Ectodermal cell (in vitro differentiated cells): ENCODE data around the gene KCNIP4.

Experiments
- H3K27ac ChIP-seq: 2 replicates; pipeline ENCODE4 v1.7.0; 2013; ENCODE audit warnings: mild to moderate bottlenecking, low read depth, low read length; ENCODE audit not compliant: insufficient read depth, poor library complexity, severe bottlenecking
- H3K27me3 ChIP-seq: 2 replicates; pipeline ENCODE4 v1.7.0; 2013; ENCODE audit warnings: mild to moderate bottlenecking, low read length; ENCODE audit not compliant: insufficient read depth, control insufficient read depth, poor library complexity, severe bottlenecking
- H3K36me3 ChIP-seq: one replicate; pipeline ENCODE4 v1.7.0; 2013; ENCODE audit warnings: low read length; ENCODE audit not compliant: control insufficient read depth, insufficient read depth
- H3K4me1 ChIP-seq: one replicate; pipeline ENCODE4 v1.7.0; 2013; ENCODE audit warnings: low read length; ENCODE audit not compliant: control insufficient read depth, insufficient read depth
- H3K4me3 ChIP-seq: 2 replicates; pipeline ENCODE4 v1.7.0; 2013; ENCODE audit warnings: low read depth, low read length, control low read depth; ENCODE audit not compliant: insufficient read depth
- H3K9me3 ChIP-seq: 2 replicates; pipeline ENCODE4 v1.7.0; 2013; ENCODE audit warnings: mild to moderate bottlenecking, low read length, moderate library complexity; ENCODE audit not compliant: control insufficient read depth
- WGBS, 2 experiments: methylation state at CpG; one replicate each; pipeline ENCODE4 v1.1.7; 2013; ENCODE audit warnings: missing lambda C conversion rate in 2 of 2; 5-methylcytosine and 5-hydroxymethylcytosine counted together

KCNIP4 gene

GRCh38 chr4:21638171-21638725, 310.3 kb downstream of the KCNIP4 start:
- H3K27ac ChIP-seq, result no peak overlapping the region
- H3K27me3 ChIP-seq, result no peaks in the 10 kb centered on the region
- no peak overlapping the region for H3K4me3 ChIP-seq
- H3K4me1 ChIP-seq, result no peaks in the 10 kb centered on the region
- WGBS, 2 experiments, result 75 to 93% methylated on average over 1 of the region's 1 CpG
- H3K9me3 ChIP-seq, result no peaks in the 10 kb centered on the region
- H3K36me3 ChIP-seq, result no peaks in the 10 kb centered on the region

- no peak overlapping the region for H3K4me3 ChIP-seq
- H3K36me3 ChIP-seq, result no peaks in the 10 kb centered on the region
- H3K27ac ChIP-seq, result no peak overlapping the region
- no peaks in the 10 kb centered on the region for H3K4me1 ChIP-seq
- no peaks in the 10 kb centered on the region for H3K27me3 ChIP-seq
- no peaks in the 10 kb centered on the region for H3K9me3 ChIP-seq
- 46 to 48% methylated on average over 2 of the region's 2 CpGs for WGBS, 2 experiments
Measured at GRCh38 chr4:21628916-21629610, 319.5 kb downstream of the KCNIP4 start.

GRCh38 chr4:21628116-21628670, 320.4 kb downstream of the KCNIP4 start:
- no peaks in the 10 kb centered on the region for H3K9me3 ChIP-seq
- WGBS, 2 experiments, result 95 to 96% methylated on average over 4 of the region's 4 CpGs
- no peak overlapping the region for H3K27ac ChIP-seq
- H3K27me3 ChIP-seq, result no peaks in the 10 kb centered on the region
- no peaks in the 10 kb centered on the region for H3K36me3 ChIP-seq
- H3K4me1 ChIP-seq, result no peaks in the 10 kb centered on the region
- no peak overlapping the region for H3K4me3 ChIP-seq

GRCh38 chr4:21625447-21625846, 323.1 kb downstream of the KCNIP4 start:
- 83% methylated on average over 1 of the region's 1 CpG for WGBS, 2 experiments

GRCh38 chr4:21605006-21605405, 343.6 kb downstream of the KCNIP4 start:
- Histone ChIP-seq H3K36me3 (no peaks in the 10 kb centered on the region), H3K27ac (no peak overlapping the region), H3K4me3 (no peak overlapping the region), H3K27me3 (no peaks in the 10 kb centered on the region), H3K9me3 (no peaks in the 10 kb centered on the region), H3K4me1 (no peaks in the 10 kb centered on the region)
- 91 to 96% methylated on average over 3 of the region's 3 CpGs for WGBS, 2 experiments

More at GRCh38 chr4:21625447-21625846, 323.1 kb downstream of the KCNIP4 start:
- Histone ChIP-seq H3K4me1 (no peaks in the 10 kb centered on the region), H3K9me3 (no peaks in the 10 kb centered on the region), H3K4me3 (no peak overlapping the region), H3K36me3 (no peaks in the 10 kb centered on the region), H3K27me3 (no peaks in the 10 kb centered on the region), H3K27ac (no peak overlapping the region)

- no peaks in the 10 kb centered on the region for H3K4me1 ChIP-seq
- H3K9me3 ChIP-seq, result no peaks in the 10 kb centered on the region
- no peaks in the 10 kb centered on the region for H3K36me3 ChIP-seq
- H3K4me3 ChIP-seq, result no peak overlapping the region
- H3K27ac ChIP-seq, result no peak overlapping the region
- WGBS, 2 experiments, result 72 to 73% methylated on average over 4 of the region's 5 CpGs
- H3K27me3 ChIP-seq, result no peaks in the 10 kb centered on the region
Measured at GRCh38 chr4:21596521-21596920, 352.1 kb downstream of the KCNIP4 start.

GRCh38 chr4:21593671-21594001, 354.9 kb downstream of the KCNIP4 start:
- H3K27me3 ChIP-seq, result no peaks in the 10 kb centered on the region
- H3K36me3 ChIP-seq, result no peaks in the 10 kb centered on the region
- H3K27ac ChIP-seq, result no peak overlapping the region
- H3K4me3 ChIP-seq, result no peak overlapping the region
- H3K9me3 ChIP-seq, result no peaks in the 10 kb centered on the region
- no peaks in the 10 kb centered on the region for H3K4me1 ChIP-seq

- Histone ChIP-seq H3K27me3 (no peaks in the 10 kb centered on the region), H3K4me3 (no peak overlapping the region), H3K4me1 (no peaks in the 10 kb centered on the region), H3K9me3 (no peaks in the 10 kb centered on the region), H3K36me3 (no peaks in the 10 kb centered on the region), H3K27ac (no peak overlapping the region)
- WGBS, 2 experiments, result 90 to 92% methylated on average over 8 of the region's 8 CpGs
Measured at GRCh38 chr4:21592970-21593670, 355.5 kb downstream of the KCNIP4 start.

GRCh38 chr4:21577056-21577455, 371.5 kb downstream of the KCNIP4 start:
- H3K36me3 ChIP-seq, result no peaks in the 10 kb centered on the region
- no peaks in the 10 kb centered on the region for H3K4me1 ChIP-seq
- H3K9me3 ChIP-seq, result no peaks in the 10 kb centered on the region
- 78 to 94% methylated on average over 2 of the region's 2 CpGs for WGBS, 2 experiments
- no peak overlapping the region for H3K27ac ChIP-seq
- H3K4me3 ChIP-seq, result no peak overlapping the region
- H3K27me3 ChIP-seq, result no peaks in the 10 kb centered on the region

- H3K9me3 ChIP-seq, result no peaks in the 10 kb centered on the region
- WGBS, 2 experiments, result 77 to 79% methylated on average over 2 to 3 of the region's 3 CpGs
- H3K27ac ChIP-seq, result no peak overlapping the region
- H3K27me3 ChIP-seq, result no peaks in the 10 kb centered on the region
- H3K4me3 ChIP-seq, result no peak overlapping the region
- peaks cover 5% of the 10 kb centered on the region for H3K4me1 ChIP-seq
- H3K36me3 ChIP-seq, result no peaks in the 10 kb centered on the region
Measured at GRCh38 chr4:21571100-21571499, 377.5 kb downstream of the KCNIP4 start.
